Karpas-422 (cell line): ENCODE data around the gene CACNA2D3. TPM values are rescaled to one million over a fixed set of nuclear protein-coding genes. Genes with fewer than 3 reads are reported as not detected.

Experiments used
- DNase-seq: peaks from one replicate; pipeline ENCODE4 v3.0.0-alpha.2; 2015
- H2AFZ ChIP-seq: fragments of 200-600 bp; sonication (generic); 2 replicates; pipeline ENCODE4 v1.6.1; 2014; ENCODE audit warnings: antibody characterized with exemption, low read length, mixed read lengths
- H3K27ac ChIP-seq: fragments of 200-600 bp; sonication (generic); 2 replicates; pipeline ENCODE4 v1.5.1; 2014; ENCODE audit warnings: mild to moderate bottlenecking, low read length, moderate library complexity
- H3K27me3 ChIP-seq: fragments of 200-600 bp; sonication (generic); 2 replicates; pipeline ENCODE4 v1.6.1; 2014; ENCODE audit warnings: low read length, mixed read lengths
- H3K36me3 ChIP-seq: fragments of 200-600 bp; sonication (generic); 2 replicates; pipeline ENCODE4 v1.6.1; 2014; ENCODE audit warnings: low read length, mixed read lengths; ENCODE audit not compliant: insufficient read depth
- H3K4me1 ChIP-seq: fragments of 200-600 bp; sonication (generic); 2 replicates; pipeline ENCODE4 v1.6.1; 2014; ENCODE audit warnings: mild to moderate bottlenecking, low read length, mixed read lengths
- H3K4me2 ChIP-seq: fragments of 200-600 bp; sonication (generic); 2 replicates; pipeline ENCODE4 v1.6.1; 2014; ENCODE audit warnings: low read length, low read depth, mild to moderate bottlenecking; ENCODE audit not compliant: poor library complexity, severe bottlenecking
- H3K4me3 ChIP-seq: fragments of 200-600 bp; sonication (generic); 2 replicates; pipeline ENCODE4 v1.5.1; 2014; ENCODE audit warnings: mild to moderate bottlenecking, antibody characterized with exemption, low read length, mixed read lengths
- H3K79me2 ChIP-seq: fragments of 200-600 bp; sonication (generic); 2 replicates; pipeline ENCODE4 v1.6.1; 2014; ENCODE audit warnings: mild to moderate bottlenecking, low read length, mixed read lengths
- H3K9ac ChIP-seq: fragments of 200-600 bp; sonication (generic); 2 replicates; pipeline ENCODE4 v1.6.0; 2014; ENCODE audit warnings: low read length
- H3K9me2 ChIP-seq: fragments of 200-600 bp; sonication (generic), shearing (Covaris generic); replicated peaks from 2 replicates; pipeline ENCODE4 v1.6.0; 2014; ENCODE audit warnings: mild to moderate bottlenecking, low read length, moderate library complexity; ENCODE audit not compliant: insufficient read depth
- H3K9me3 ChIP-seq: fragments of 300-700, 200-600 bp; sonication (generic); 2 replicates; pipeline ENCODE4 v1.6.1; 2014; ENCODE audit warnings: low read length, mixed read lengths
- H4K20me1 ChIP-seq: fragments of 200-600 bp; sonication (generic); 2 replicates; pipeline ENCODE4 v1.6.1; 2014; ENCODE audit warnings: mild to moderate bottlenecking, antibody characterized with exemption, low read length, low read depth; ENCODE audit not compliant: insufficient read depth
- total RNA-seq: library from RNA; depleted of rRNA; stranded (reverse); fragments of >200 nt; shearing (Covaris generic); gene quantifications from 2 replicates; pipeline ENCODE4 v1.2.3, GENCODE V29; 2014; ENCODE audit warnings: low replicate concordance

The CACNA2D3 gene
- total RNA-seq, 1 experiment from 2014 or later: not detected

DNA sequence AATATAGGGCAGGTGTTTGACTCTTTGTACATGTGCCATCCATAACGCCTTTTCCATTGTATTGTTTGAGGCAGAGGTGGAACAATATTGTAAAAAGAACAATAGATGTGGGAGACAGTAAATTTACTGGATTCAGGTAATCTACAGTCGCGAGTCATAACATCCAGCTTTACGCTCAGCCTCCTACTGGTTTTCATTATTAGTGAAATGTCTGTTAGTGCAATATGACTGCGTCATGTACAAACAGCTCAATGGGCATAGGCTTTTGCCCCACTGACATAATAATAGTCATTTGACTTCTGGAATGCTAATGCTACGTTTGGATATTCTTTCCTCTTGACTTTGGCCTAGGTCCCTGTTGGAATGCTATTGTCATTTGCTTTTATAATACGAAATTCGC, 9.5 kb downstream of the CACNA2D3 start:
- DNase-seq: no peak
- Histone ChIP-seq H3K27me3 (no peaks in the 10 kb centered on the region), H3K4me2 (no peak overlapping the region), H3K79me2 (no peaks in the 10 kb centered on the region), H3K36me3 (no peaks in the 10 kb centered on the region), H3K4me1 (no peaks in the 10 kb centered on the region), H3K9me2 (no peaks in the 10 kb centered on the region), H3K9ac (no peak overlapping the region), H3K4me3 (no peak overlapping the region), H3K27ac (no peak overlapping the region), H2AFZ (no peak overlapping the region), H3K9me3 (no peaks in the 10 kb centered on the region), H4K20me1 (0 out of 2 replicates have a peak, but pooled peaks cover 3% of the 10 kb centered on the region)

DNA sequence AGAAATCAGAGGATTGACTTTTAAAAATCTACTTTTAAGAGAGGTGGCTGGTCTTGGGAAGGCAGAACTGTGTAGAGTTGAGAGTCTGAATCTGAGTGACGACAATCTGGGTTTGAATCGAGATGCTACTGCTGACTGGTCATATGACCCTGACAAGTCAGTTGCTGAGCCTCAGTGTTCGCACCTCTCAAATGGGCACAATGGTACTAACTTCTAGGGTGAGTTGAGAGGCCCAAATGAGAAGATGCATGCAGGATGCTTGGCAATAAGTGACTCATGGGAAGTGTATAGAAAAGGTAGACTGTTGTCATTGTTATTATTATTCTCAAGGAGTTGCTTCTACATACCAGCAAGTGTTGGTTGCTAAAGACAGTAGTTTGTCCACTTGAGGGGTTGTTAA, 10.3 kb downstream of the CACNA2D3 start:
- Histone ChIP-seq H4K20me1 (no peaks in the 10 kb centered on the region), H3K79me2 (no peaks in the 10 kb centered on the region), H3K4me1 (no peaks in the 10 kb centered on the region), H3K9me2 (no peaks in the 10 kb centered on the region), H3K9me3 (no peaks in the 10 kb centered on the region), H3K4me3 (no peak overlapping the region), H3K36me3 (no peaks in the 10 kb centered on the region), H3K27me3 (no peaks in the 10 kb centered on the region), H3K27ac (no peak overlapping the region), H3K4me2 (no peak overlapping the region), H3K9ac (no peak overlapping the region), H2AFZ (no peak overlapping the region)
- DNase-seq: no peak

DNA sequence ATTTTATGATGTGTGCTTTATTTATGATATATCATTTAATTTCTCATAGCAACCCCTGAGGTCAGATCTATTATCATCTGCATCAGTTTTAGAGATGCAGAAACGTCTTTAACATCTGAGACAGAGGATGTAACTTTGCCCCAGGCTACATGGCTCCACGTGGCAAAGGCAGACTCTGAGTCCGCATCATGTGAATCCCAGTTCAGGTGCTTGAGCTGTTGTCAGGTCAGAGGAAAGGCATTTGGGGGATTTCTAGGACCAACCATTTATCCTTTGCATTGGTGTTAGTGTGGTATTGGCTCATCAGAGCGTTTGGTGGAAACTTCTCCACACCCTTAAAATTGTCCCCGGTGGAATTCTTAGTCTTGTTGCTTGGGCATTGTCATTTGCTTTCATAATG, 10.8 kb downstream of the CACNA2D3 start:
- H3K27ac ChIP-seq: no peak overlapping the region
- DNase-seq: no peak
- no peaks in the 10 kb centered on the region for H3K36me3 ChIP-seq
- no peaks in the 10 kb centered on the region for H3K4me1 ChIP-seq
- no peaks in the 10 kb centered on the region for H3K27me3 ChIP-seq
- H3K9me2 ChIP-seq: no peaks in the 10 kb centered on the region
- H3K79me2 ChIP-seq: no peaks in the 10 kb centered on the region
- H3K9me3 ChIP-seq: no peaks in the 10 kb centered on the region
- no peak overlapping the region for H3K9ac ChIP-seq
- no peaks in the 10 kb centered on the region for H4K20me1 ChIP-seq
- no peak overlapping the region for H3K4me2 ChIP-seq
- no peak overlapping the region for H2AFZ ChIP-seq
- H3K4me3 ChIP-seq: no peak overlapping the region

DNA sequence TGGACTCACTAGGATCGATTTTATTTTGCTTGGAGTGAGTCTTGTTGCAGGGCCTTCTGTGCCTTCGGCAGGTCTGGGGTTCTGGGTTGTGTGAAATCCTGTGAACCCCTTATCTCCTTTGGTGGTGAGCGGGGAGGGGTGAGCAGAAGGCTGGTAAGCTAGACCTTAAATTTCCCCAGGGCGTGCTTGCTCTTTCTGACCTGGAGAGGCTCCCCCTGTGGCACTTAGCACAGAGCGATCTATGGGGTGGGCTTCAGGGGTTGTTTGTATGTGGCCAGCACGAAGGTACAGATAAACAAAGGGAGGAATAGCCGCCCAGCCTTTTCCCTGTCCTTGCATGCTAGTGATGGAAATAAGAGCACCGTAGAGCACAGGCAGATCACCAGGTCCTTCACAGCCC, 11.8 kb downstream of the CACNA2D3 start:
- Histone ChIP-seq H3K36me3 (no peaks in the 10 kb centered on the region), H3K9ac (no peak overlapping the region), H3K27ac (no peak overlapping the region)

DNA sequence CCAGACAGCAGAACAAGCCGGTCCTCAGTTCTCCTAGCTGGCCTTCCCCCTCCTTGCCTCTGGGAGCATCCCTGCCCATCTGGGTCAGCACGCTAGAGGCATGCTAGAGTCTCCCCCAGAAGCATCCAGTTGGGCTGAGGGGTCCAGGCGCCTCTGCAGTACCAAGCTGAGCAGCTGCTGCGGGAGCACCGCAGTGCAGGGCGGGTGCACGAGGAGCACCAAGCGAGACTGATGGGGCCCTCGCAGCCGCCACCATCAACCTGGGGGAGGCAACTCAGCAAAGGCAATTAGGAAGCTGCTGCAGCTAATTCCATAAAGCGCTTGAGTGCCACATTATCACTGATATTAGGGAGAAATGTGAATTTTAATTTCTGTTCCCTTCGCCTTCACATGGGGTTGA, 12.4 kb downstream of the CACNA2D3 start:
- Histone ChIP-seq H3K9me2 (no peaks in the 10 kb centered on the region), H3K4me3 (no peak overlapping the region)

More for the DNA sequence above, 11.8 kb downstream of the CACNA2D3 start:
- H3K4me3 ChIP-seq: no peak overlapping the region
- no peaks in the 10 kb centered on the region for H4K20me1 ChIP-seq
- no peak for DNase-seq
- H3K27me3 ChIP-seq: no peaks in the 10 kb centered on the region
- no peaks in the 10 kb centered on the region for H3K4me1 ChIP-seq
- H3K79me2 ChIP-seq: no peaks in the 10 kb centered on the region
- no peaks in the 10 kb centered on the region for H3K9me2 ChIP-seq
- H3K4me2 ChIP-seq: no peak overlapping the region
- no peak overlapping the region for H2AFZ ChIP-seq
- H3K9me3 ChIP-seq: no peaks in the 10 kb centered on the region

DNA sequence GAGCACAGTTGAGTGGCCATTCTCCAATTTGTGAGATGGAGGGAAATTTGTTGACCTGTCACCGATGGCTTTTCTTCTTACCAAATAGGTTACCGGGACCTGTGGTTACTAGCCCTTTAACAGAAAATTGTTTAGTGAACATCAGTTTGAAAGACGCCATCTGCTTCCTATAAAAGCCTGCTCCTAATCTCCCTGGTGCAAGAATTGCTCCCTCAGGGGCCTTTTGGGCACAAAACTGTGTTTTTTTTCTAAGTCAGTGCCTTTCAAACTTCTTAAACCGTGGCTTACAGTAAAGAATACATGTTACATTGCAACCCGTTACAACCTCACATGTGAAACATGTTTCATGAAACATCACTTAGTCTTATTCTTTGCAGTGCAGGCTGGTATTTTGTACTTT, 15.0 kb downstream of the CACNA2D3 start:
- H4K20me1 ChIP-seq: no peaks in the 10 kb centered on the region
- DNase-seq: no peak
- no peaks in the 10 kb centered on the region for H3K9me3 ChIP-seq
- H3K4me1 ChIP-seq: no peaks in the 10 kb centered on the region
- no peaks in the 10 kb centered on the region for H3K36me3 ChIP-seq
- no peak overlapping the region for H3K4me2 ChIP-seq
- no peaks in the 10 kb centered on the region for H3K79me2 ChIP-seq
- H3K27me3 ChIP-seq: no peaks in the 10 kb centered on the region
- H2AFZ ChIP-seq: no peak overlapping the region
- no peaks in the 10 kb centered on the region for H3K9me2 ChIP-seq
- no peak overlapping the region for H3K9ac ChIP-seq
- H3K27ac ChIP-seq: no peak overlapping the region
- H3K4me3 ChIP-seq: no peak overlapping the region

More for the DNA sequence above, 12.4 kb downstream of the CACNA2D3 start:
- Histone ChIP-seq H2AFZ (no peak overlapping the region), H3K27ac (no peak overlapping the region), H3K36me3 (no peaks in the 10 kb centered on the region), H3K9ac (no peak overlapping the region), H3K9me3 (no peaks in the 10 kb centered on the region), H3K79me2 (no peaks in the 10 kb centered on the region), H3K4me1 (no peaks in the 10 kb centered on the region), H3K4me2 (no peak overlapping the region), H4K20me1 (no peaks in the 10 kb centered on the region), H3K27me3 (no peaks in the 10 kb centered on the region)
- DNase-seq: no peak

DNA sequence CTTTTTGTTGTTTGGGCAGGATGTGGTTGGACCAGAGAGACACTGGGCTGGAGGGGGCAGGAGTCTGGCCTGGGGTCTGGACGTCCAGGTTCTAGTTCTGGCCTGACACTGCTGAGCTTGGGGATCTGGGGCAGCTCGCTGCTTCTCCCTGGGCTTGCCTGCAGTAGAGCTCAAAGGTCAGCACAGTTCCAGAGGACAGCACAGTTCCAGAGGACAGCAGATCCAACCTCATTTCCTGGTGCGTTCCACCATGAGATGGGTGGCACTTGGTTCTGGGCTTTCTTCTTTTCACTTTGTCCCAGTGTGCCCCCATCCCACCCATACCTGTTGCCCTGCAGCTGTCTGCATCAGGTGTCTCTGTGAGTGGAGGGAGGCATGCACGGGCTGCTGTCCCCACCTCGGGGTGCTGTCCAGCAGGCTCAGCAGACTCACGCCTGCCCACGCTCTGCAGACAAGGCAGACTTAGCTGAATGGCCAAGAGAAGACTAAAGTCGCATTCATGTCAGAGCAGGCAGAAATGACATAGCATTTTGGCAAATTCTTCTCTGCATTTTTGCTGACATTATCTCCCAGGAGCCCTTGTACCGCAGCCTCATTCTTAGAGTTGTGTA, 16.7 kb downstream of the CACNA2D3 start:
- H3K9me2 ChIP-seq: no peaks in the 10 kb centered on the region
- no peak overlapping the region for H3K27ac ChIP-seq
- H4K20me1 ChIP-seq: no peaks in the 10 kb centered on the region
- no peak overlapping the region for H2AFZ ChIP-seq
- no peak overlapping the region for H3K4me3 ChIP-seq
- H3K36me3 ChIP-seq: no peaks in the 10 kb centered on the region
- no peak overlapping the region for H3K4me2 ChIP-seq
- no peaks in the 10 kb centered on the region for H3K4me1 ChIP-seq
- DNase-seq: no peak
- no peak overlapping the region for H3K9ac ChIP-seq
- H3K27me3 ChIP-seq: no peaks in the 10 kb centered on the region
- no peaks in the 10 kb centered on the region for H3K79me2 ChIP-seq
- H3K9me3 ChIP-seq: no peaks in the 10 kb centered on the region

DNA sequence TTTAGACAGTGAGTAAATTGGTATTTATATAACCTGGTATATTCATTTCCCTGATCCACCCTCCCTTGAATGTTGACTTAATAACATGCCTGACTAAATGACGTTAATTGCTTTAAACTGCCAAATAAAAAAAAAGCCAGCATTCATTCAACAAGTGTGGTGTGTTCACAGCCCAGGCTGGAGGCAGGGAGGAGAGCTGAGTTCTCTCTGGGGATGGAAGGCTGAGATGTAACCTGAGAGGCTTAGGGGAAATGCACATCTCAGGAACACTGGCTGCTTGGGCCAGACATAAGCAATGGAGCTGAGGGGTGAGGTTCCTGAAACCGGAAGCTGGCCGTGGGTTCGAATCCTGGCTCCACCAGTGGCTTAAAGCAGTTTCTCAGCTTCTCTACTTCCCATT, 17.3 kb downstream of the CACNA2D3 start:
- Histone ChIP-seq H2AFZ (no peak overlapping the region), H3K36me3 (no peaks in the 10 kb centered on the region), H3K27me3 (0 out of 2 replicates have a peak, but pooled peaks cover 2% of the 10 kb centered on the region), H3K4me2 (no peak overlapping the region), H3K4me1 (no peaks in the 10 kb centered on the region), H3K9ac (no peak overlapping the region), H3K9me3 (no peaks in the 10 kb centered on the region), H4K20me1 (no peaks in the 10 kb centered on the region), H3K27ac (no peak overlapping the region), H3K79me2 (no peaks in the 10 kb centered on the region), H3K4me3 (no peak overlapping the region), H3K9me2 (no peaks in the 10 kb centered on the region)
- no peak for DNase-seq
